H1 (cell line): ENCODE measurements around the gene C6orf58. TPM values are rescaled to one million over a fixed set of nuclear protein-coding genes. Genes with fewer than 3 reads are reported as not detected.

ENCODE experiments used
- CTCF ChIA-PET: fragments of 300-600 bp; sonication (Branson Sonifier 250); formaldehyde crosslinking; loops from one replicate; lab custom pipeline; 2021; ENCODE audit not compliant: partially characterized antibody; lab: Charles Lee
- POLR2A ChIA-PET: fragments of 300-600 bp; sonication (Branson Sonifier 250); formaldehyde crosslinking; loops from one replicate; lab custom pipeline; 2021; ENCODE audit warnings: inconsistent platforms; ENCODE audit not compliant: partially characterized antibody; lab: Charles Lee
- DNase-seq, 2 experiments: peaks; one replicate each; pipeline versions ENCODE4 v3.0.0 to v3.0.0-alpha.2; 2010 to 2022; ENCODE audit warnings: low spot score in 2 of 2, low read depth in 1 of 2, mixed read lengths in 1 of 2
- FAIRE-seq: peaks from 2 replicates; lab custom pipeline; 2011; peaks lifted over from hg19 to GRCh38; lab: Jason Lieb, UNC
- H2AFZ ChIP-seq: 2 replicates; pipeline ENCODE4 v1.8.1; 2012; ENCODE audit warnings: low read length, inconsistent platforms
- H2AK5ac ChIP-seq: 2 replicates; pipeline ENCODE4 v1.6.1; 2013; ENCODE audit warnings: low read depth, low read length
- H2BK120ac ChIP-seq: replicated peaks from 2 replicates; pipeline ENCODE3; 2013; ENCODE audit warnings: low read depth, low read length, inconsistent platforms
- H2BK12ac ChIP-seq: 2 replicates; pipeline ENCODE4 v1.6.1; 2013; ENCODE audit warnings: low read depth, low read length
- H2BK15ac ChIP-seq: 2 replicates; pipeline ENCODE4 v1.6.1; 2013; ENCODE audit warnings: low read length
- H2BK20ac ChIP-seq: 2 replicates; pipeline ENCODE4 v1.6.1; 2013; ENCODE audit warnings: low read length
- H2BK5ac ChIP-seq: 2 replicates; pipeline ENCODE4 v1.6.1; 2013; ENCODE audit warnings: low read depth, low read length
- H3K14ac ChIP-seq: 2 replicates; pipeline ENCODE4 v1.6.1; 2013; ENCODE audit warnings: inconsistent platforms; ENCODE audit not compliant: insufficient read length
- H3K18ac ChIP-seq: 2 replicates; pipeline ENCODE4 v1.6.1; 2013; ENCODE audit warnings: low read length; ENCODE audit errors: extremely low read depth
- H3K23ac ChIP-seq: 2 replicates; pipeline ENCODE4 v1.6.1; 2013; ENCODE audit warnings: inconsistent platforms; ENCODE audit not compliant: insufficient read length
- H3K23me2 ChIP-seq: 2 replicates; pipeline ENCODE4 v1.6.1; 2013; ENCODE audit warnings: low read depth, low read length
- H3K27ac ChIP-seq: 2 replicates; pipeline ENCODE4 v1.6.1; 2011; ENCODE audit warnings: low read depth, low read length, inconsistent platforms
- H3K27me3 ChIP-seq, 4 experiments: replicated peaks in 1 of 4; 1 replicate in 1 of 4; 2 replicates in 3 of 4; pipeline versions ENCODE4 v1.6.1 to v1.8.1; 2011 to 2013; ENCODE audit warnings: low read length in 3 of 4, mild to moderate bottlenecking in 3 of 4, inconsistent platforms in 2 of 4, mixed read lengths in 2 of 4, moderate library complexity in 1 of 4; ENCODE audit not compliant: control insufficient read depth in 3 of 4, insufficient read depth in 3 of 4; ENCODE audit errors: extremely low read depth in 1 of 4
- H3K36me3 ChIP-seq, 4 experiments: 2 replicates each; pipeline versions ENCODE4 v1.6.1 to v1.8.1; 2011 to 2013; ENCODE audit warnings: mild to moderate bottlenecking in 4 of 4, low read length in 3 of 4, moderate library complexity in 2 of 4, control low read depth in 1 of 4, inconsistent platforms in 1 of 4; ENCODE audit not compliant: insufficient read depth in 4 of 4, control insufficient read depth in 2 of 4
- H3K4ac ChIP-seq: replicated peaks from 2 replicates; pipeline ENCODE3; 2013; ENCODE audit warnings: low read length, low read depth, mixed read lengths, inconsistent platforms; ENCODE audit not compliant: insufficient read length
- H3K4me1 ChIP-seq, 4 experiments: replicated peaks in 1 of 4; 1 replicate in 1 of 4; 2 replicates in 3 of 4; pipeline versions ENCODE4 v1.6.1 to v1.8.1; 2011 to 2013; ENCODE audit warnings: low read length in 3 of 4, inconsistent platforms in 2 of 4, mixed read lengths in 1 of 4; ENCODE audit not compliant: insufficient read depth in 4 of 4, control insufficient read depth in 3 of 4
- H3K4me2 ChIP-seq, 2 experiments: 2 replicates each; pipeline versions ENCODE4 v1.6.1 to v1.8.1; 2011 to 2013; ENCODE audit warnings: low read depth in 2 of 2, low read length in 2 of 2, control low read depth in 1 of 2, inconsistent platforms in 1 of 2, mild to moderate bottlenecking in 1 of 2; ENCODE audit not compliant: insufficient read depth in 1 of 2
- H3K4me3 ChIP-seq, 4 experiments: fragments of 200-600, 300-600 bp in 1 of 4; sonication (generic), shearing (Covaris generic), sonication (Bioruptor Twin) in 1 of 4; 2 replicates each; pipeline versions ENCODE4 v1.5.1 to v1.8.1; 2011 to 2016; ENCODE audit warnings: low read length in 4 of 4, low read depth in 3 of 4, control low read depth in 2 of 4, inconsistent platforms in 2 of 4, mild to moderate bottlenecking in 2 of 4, mixed read lengths in 1 of 4, moderate library complexity in 1 of 4; ENCODE audit not compliant: insufficient read depth in 2 of 4; ENCODE audit errors: extremely low read depth in 1 of 4
- H3K56ac ChIP-seq: replicated peaks from 2 replicates; pipeline ENCODE3; 2013; ENCODE audit warnings: low read depth, mild to moderate bottlenecking, mixed read lengths, low read length, inconsistent platforms; ENCODE audit not compliant: insufficient read length
- H3K79me1 ChIP-seq: 2 replicates; pipeline ENCODE4 v1.6.1; 2013; ENCODE audit warnings: low read depth, low read length, control low read depth
- H3K79me2 ChIP-seq, 2 experiments: 2 replicates each; pipeline versions ENCODE4 v1.6.1 to v1.8.1; 2012 to 2013; ENCODE audit warnings: low read length in 2 of 2, mild to moderate bottlenecking in 2 of 2, inconsistent platforms in 1 of 2; ENCODE audit not compliant: insufficient read depth in 2 of 2, control insufficient read depth in 1 of 2
- H3K9ac ChIP-seq, 4 experiments: replicated peaks in 1 of 4; 1 replicate in 1 of 4; 2 replicates in 3 of 4; pipeline versions ENCODE4 v1.6.1 to v1.8.1; 2011 to 2013; ENCODE audit warnings: low read depth in 3 of 4, low read length in 3 of 4, control low read depth in 2 of 4, mild to moderate bottlenecking in 2 of 4, moderate library complexity in 2 of 4, inconsistent platforms in 1 of 4; ENCODE audit errors: extremely low read depth in 1 of 4
- H3K9me3 ChIP-seq, 2 experiments: 2 replicates each; pipeline versions ENCODE4 v1.6.1 to v1.8.1; 2012 to 2013; ENCODE audit warnings: mild to moderate bottlenecking in 2 of 2, moderate library complexity in 2 of 2, control low read depth in 1 of 2, inconsistent platforms in 1 of 2, low read depth in 1 of 2, low read length in 1 of 2, mixed read lengths in 1 of 2; ENCODE audit not compliant: insufficient read depth in 2 of 2
- H4K20me1 ChIP-seq, 2 experiments: replicated peaks in 1 of 2; 2 replicates each; pipeline versions ENCODE3 to v1.8.1; 2011 to 2013; ENCODE audit warnings: inconsistent platforms in 2 of 2, low read length in 2 of 2, mild to moderate bottlenecking in 1 of 2; ENCODE audit not compliant: insufficient read depth in 2 of 2, control insufficient read depth in 1 of 2
- H4K5ac ChIP-seq: 2 replicates; pipeline ENCODE4 v1.6.1; 2013; ENCODE audit warnings: low read length, low read depth, mixed read lengths, inconsistent platforms; ENCODE audit not compliant: insufficient read length
- H4K8ac ChIP-seq: 2 replicates; pipeline ENCODE4 v1.8.0; 2013; ENCODE audit warnings: mild to moderate bottlenecking, moderate library complexity, low read length, inconsistent platforms; ENCODE audit not compliant: insufficient read depth; ENCODE audit errors: extremely low read depth
- H4K91ac ChIP-seq: replicated peaks from 2 replicates; pipeline ENCODE3; 2013; ENCODE audit warnings: low read length, mixed read lengths, inconsistent platforms; ENCODE audit not compliant: insufficient read length
- RBBP5 ChIP-seq: IDR thresholded peaks from 2 replicates; pipeline ENCODE4 v1.7.1; 2012; ENCODE audit warnings: low read depth, mild to moderate bottlenecking, inconsistent platforms, low read length, moderate library complexity, borderline replicate concordance
- SP4 ChIP-seq: IDR thresholded peaks from 2 replicates; pipeline ENCODE4 v1.6.1; 2012; ENCODE audit warnings: low read length, inconsistent platforms
- polyA plus RNA-seq, 7 experiments: library from polyadenylated mRNA; depleted of rRNA in 3 of 7; stranded (reverse) in 5 of 7; unstranded in 2 of 7; fragments of >200 nt in 5 of 7; fragments of 200-250 nt in 2 of 7; gene quantifications; 1 replicate in 5 of 7; 2 replicates in 1 of 7; 4 replicates in 1 of 7; pipeline versions ENCODE4 v1.2.1 to v1.2.3, GENCODE V29; 2011 to 2013; ENCODE audit warnings: missing spikeins in 2 of 7, mixed read lengths in 2 of 7
- total RNA-seq: library from RNA; stranded (reverse); fragmentation: NEBNext Ultra II Directional; extraction: Animal tissue kit (Norgen Biotek cat#: 25700); gene quantifications from 2 replicates; pipeline ENCODE4 v1.2.1, GENCODE V29; 2021

Gene C6orf58
- total and polyA plus RNA-seq, 2 of the 8 experiments (the other 6 are each of a cell fraction or from before 2014, with no cell fraction given): not detected

- Histone ChIP-seq H3K4me3 (no peak overlapping the region), H4K91ac (no peak overlapping the region), H3K4me2 (no peak overlapping the region), H2BK15ac (no peak overlapping the region), H3K56ac (no peak overlapping the region), H3K18ac (no peak overlapping the region), H2AK5ac (no peak overlapping the region), H4K8ac (no peak overlapping the region), H3K9ac (no peak overlapping the region), H3K27me3 (no peaks in the 10 kb centered on the region), H2AFZ (no peak overlapping the region), H4K5ac (no peak overlapping the region), H3K36me3 (no peaks in the 10 kb centered on the region; a peak in 1 of 8 replicates), H3K4ac (no peak overlapping the region), H3K79me1 (no peaks in the 10 kb centered on the region), H2BK20ac (no peak overlapping the region), H2BK5ac (no peak overlapping the region), H2BK12ac (no peak overlapping the region), H3K27ac (no peak overlapping the region), H3K23ac (no peak overlapping the region), H3K23me2 (no peaks in the 10 kb centered on the region; the same call in 1 of the 2 replicates), H3K9me3 (no peaks in the 10 kb centered on the region)
- DNase-seq (no peak), FAIRE-seq (no peak)
- CTCF ChIA-PET: no interaction called here
- TF ChIP-seq RBBP5 (no peak), SP4 (no peak)
- TF ChIP-seq, all 59 proteins: peak for 0
- POLR2A ChIA-PET: no interaction called here
- Histone ChIP-seq H4K20me1 (no peaks in the 10 kb centered on the region), H3K79me2 (no peaks in the 10 kb centered on the region), H2BK120ac (no peak overlapping the region), H3K4me1 (no peaks in the 10 kb centered on the region), H3K14ac (no peak overlapping the region)
These were observed 57.2 kb downstream of the C6orf58 start for GRCh38 chr6:127634178-127634577.
